Measurements from ENCODE around the gene DNAH14. TPM values are rescaled to one million over a fixed set of nuclear protein-coding genes. Genes with fewer than 3 reads are reported as not detected.

The DNAH14 gene
- total and polyA plus RNA-seq, 9 of the 15 experiments (the other 6 are each of a cell fraction or from before 2014, with no cell fraction given) = 58.4 to 142 (median 98.4) TPM

DNA sequence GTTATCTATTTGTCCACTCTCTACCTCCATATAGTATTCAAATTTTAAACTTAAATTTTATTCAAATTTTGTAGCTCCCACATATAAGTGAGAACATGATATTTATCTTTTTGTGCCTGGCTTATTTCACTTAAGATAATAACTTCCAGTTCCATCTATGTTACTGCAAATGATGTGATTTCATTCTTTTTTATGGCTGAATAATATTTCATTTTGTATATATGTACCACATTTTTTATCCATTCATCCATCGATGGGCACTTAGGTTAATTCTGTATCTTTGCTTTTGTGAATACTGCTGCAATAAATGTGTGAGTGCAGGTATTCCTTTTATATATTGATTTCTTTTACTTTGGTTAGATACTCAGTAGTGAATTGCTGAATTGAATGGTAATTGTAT lies 2.1 kb downstream of the DNAH14 start:
- H3K79me2 ChIP-seq (ENCODE audit: control insufficient read depth, insufficient read depth, low read length) = peaks cover 68% of the 10 kb centered on the region
- H3K9me3 ChIP-seq (replicated peaks; ENCODE audit: control insufficient read depth, insufficient read depth, low read depth, low read length) = peaks cover 39% of the 10 kb centered on the region
- no peak overlapping the region for H3K27ac ChIP-seq (ENCODE audit: extremely low read depth, low read depth, low read length)
- H3K9ac ChIP-seq (ENCODE audit: insufficient read depth in 1 of 2, low read depth in 2 of 2, low read length in 2 of 2) = no peak overlapping the region
- in situ Hi-C loops (cut with MboI) (loop anchor here (25.0 kb wide), 1 partner anchor 819 kb away; the partner anchor contains the start of gene FBXO28), intact Hi-C loops (cut with micrococcal nuclease) (no loop called here)
- no peaks in the 10 kb centered on the region for H3K9me1 ChIP-seq (ENCODE audit: control insufficient read depth, insufficient read depth, low read length)
- ChIA-PET POLR2A (no interaction called here), CTCF (ENCODE audit: low intra/inter-chr PET ratio) (no interaction called here)
- no peak overlapping the region for H2AFZ ChIP-seq (ENCODE audit: low read depth, low read length)
- no peak for DNase-seq (ENCODE audit: extremely low read depth in 1 of 4, low spot score in 3 of 4)
- TF ChIP-seq TRIM24 (IDR thresholded peaks at IDR 0.05) (no peak), ZNF146 (CRISPR knock-in tag; IDR thresholded peaks at IDR 0.05; ENCODE audit: unreplicated experiment) (peak; percentile 62), NFRKB (IDR thresholded peaks at IDR 0.05; ENCODE audit: low read depth) (no peak), RBM25 (IDR thresholded peaks at IDR 0.05; ENCODE audit: low read depth, low read length, severe bottlenecking) (peak; percentile 26), PYGO2 (tag; IDR thresholded peaks at IDR 0.05) (no peak), RBM34 (IDR thresholded peaks at IDR 0.05; ENCODE audit: borderline replicate concordance, insufficient read depth, low read length) (no peak), CBFA2T2 (conservative IDR thresholded peaks at IDR 0.05) (no peak), ZNF133 (CRISPR knock-in tag; IDR thresholded peaks at IDR 0.05) (no peak), ZFP36 (IDR thresholded peaks at IDR 0.05; ENCODE audit: low read depth, low read length, partially characterized antibody) (no peak)
- TF ChIP-seq, protein P1, sequence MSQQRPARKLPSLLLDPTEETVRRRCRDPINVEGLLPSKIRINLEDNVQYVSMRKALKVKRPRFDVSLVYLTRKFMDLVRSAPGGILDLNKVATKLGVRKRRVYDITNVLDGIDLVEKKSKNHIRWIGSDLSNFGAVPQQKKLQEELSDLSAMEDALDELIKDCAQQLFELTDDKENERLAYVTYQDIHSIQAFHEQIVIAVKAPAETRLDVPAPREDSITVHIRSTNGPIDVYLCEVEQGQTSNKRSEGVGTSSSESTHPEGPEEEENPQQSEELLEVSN (IDR thresholded peaks at IDR 0.05; ENCODE audit: borderline replicate concordance in 1 of 2, extremely low read depth in 1 of 2, insufficient read depth in 1 of 2, insufficient read length in 1 of 2, low read depth in 1 of 2, low read length in 1 of 2, poor library complexity in 1 of 2, severe bottlenecking in 1 of 2) = no peak
- TF ChIP-seq, protein P2, sequence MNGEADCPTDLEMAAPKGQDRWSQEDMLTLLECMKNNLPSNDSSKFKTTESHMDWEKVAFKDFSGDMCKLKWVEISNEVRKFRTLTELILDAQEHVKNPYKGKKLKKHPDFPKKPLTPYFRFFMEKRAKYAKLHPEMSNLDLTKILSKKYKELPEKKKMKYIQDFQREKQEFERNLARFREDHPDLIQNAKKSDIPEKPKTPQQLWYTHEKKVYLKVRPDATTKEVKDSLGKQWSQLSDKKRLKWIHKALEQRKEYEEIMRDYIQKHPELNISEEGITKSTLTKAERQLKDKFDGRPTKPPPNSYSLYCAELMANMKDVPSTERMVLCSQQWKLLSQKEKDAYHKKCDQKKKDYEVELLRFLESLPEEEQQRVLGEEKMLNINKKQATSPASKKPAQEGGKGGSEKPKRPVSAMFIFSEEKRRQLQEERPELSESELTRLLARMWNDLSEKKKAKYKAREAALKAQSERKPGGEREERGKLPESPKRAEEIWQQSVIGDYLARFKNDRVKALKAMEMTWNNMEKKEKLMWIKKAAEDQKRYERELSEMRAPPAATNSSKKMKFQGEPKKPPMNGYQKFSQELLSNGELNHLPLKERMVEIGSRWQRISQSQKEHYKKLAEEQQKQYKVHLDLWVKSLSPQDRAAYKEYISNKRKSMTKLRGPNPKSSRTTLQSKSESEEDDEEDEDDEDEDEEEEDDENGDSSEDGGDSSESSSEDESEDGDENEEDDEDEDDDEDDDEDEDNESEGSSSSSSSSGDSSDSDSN (IDR thresholded peaks at IDR 0.05; ENCODE audit: borderline replicate concordance in 1 of 2, low read depth in 2 of 2, low read length in 2 of 2) = no peak
- TF ChIP-seq, protein P3, sequence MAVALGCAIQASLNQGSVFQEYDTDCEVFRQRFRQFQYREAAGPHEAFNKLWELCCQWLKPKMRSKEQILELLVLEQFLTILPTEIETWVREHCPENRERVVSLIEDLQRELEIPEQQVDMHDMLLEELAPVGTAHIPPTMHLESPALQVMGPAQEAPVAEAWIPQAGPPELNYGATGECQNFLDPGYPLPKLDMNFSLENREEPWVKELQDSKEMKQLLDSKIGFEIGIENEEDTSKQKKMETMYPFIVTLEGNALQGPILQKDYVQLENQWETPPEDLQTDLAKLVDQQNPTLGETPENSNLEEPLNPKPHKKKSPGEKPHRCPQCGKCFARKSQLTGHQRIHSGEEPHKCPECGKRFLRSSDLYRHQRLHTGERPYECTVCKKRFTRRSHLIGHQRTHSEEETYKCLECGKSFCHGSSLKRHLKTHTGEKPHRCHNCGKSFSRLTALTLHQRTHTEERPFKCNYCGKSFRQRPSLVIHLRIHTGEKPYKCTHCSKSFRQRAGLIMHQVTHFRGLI (CRISPR knock-in tag; IDR thresholded peaks at IDR 0.05) = no peak
- no peak overlapping the region; the same call in 1 of the 2 replicates for H3K4me2 ChIP-seq (ENCODE audit: insufficient read depth, low read length)
- no peaks in the 10 kb centered on the region for H4K20me1 ChIP-seq (replicated peaks; ENCODE audit: control insufficient read depth, insufficient read depth, low read length)
- no peaks in the 10 kb centered on the region for H3K27me3 ChIP-seq (ENCODE audit: control insufficient read depth in 2 of 2, insufficient read depth in 2 of 2, low read length in 2 of 2)
- ATAC-seq = no peak
- H3K4me1 ChIP-seq (replicated peaks in 1 of 2; ENCODE audit: control insufficient read depth in 2 of 2, insufficient read depth in 2 of 2, low read length in 2 of 2) = peaks cover 0 to 9% of the 10 kb centered on the region in 2 experiments; a peak in 3 of 5 replicates
- BruUV-seq (replicated peaks) = no TSS peak
- no peak for FAIRE-seq
- peaks cover 16% of the 10 kb centered on the region; the same call in 1 of the 3 replicates for H3K36me3 ChIP-seq (ENCODE audit: control insufficient read depth, insufficient read depth, low read length)
- no peak overlapping the region for H3K4me3 ChIP-seq
- WGBS (ENCODE audit: insufficient coverage, low coverage, missing lambda C conversion rate) = 91% methylated on average over 1 of the region's 1 CpG

Measured in K562 (cell line).